Nephron progenitor cell (in vitro differentiated cells): Measurements from ENCODE around the gene ZNF699.
"Not testable (repeated sequence)": the region's sequence is repeated elsewhere in the genome, so short reads cannot be mapped to it uniquely, and the experiment has no call there.

Experiments
- DNase-seq: peaks from one replicate; pipeline ENCODE4 v3.0.0; 2021
- H3K27ac Mint-ChIP-seq: 2 replicates; pipeline ENCODE4 v1.8.0; 2021; ENCODE audit warnings: mild to moderate bottlenecking, moderate library complexity, mixed read lengths
- H3K27me3 Mint-ChIP-seq: 2 replicates; pipeline ENCODE4 v1.8.0; 2021; ENCODE audit warnings: mild to moderate bottlenecking, low read depth, mixed read lengths; ENCODE audit not compliant: poor library complexity
- H3K36me3 Mint-ChIP-seq: 2 replicates; pipeline ENCODE4 v1.8.0; 2021; ENCODE audit warnings: low read depth, mixed read lengths
- H3K4me1 Mint-ChIP-seq: 2 replicates; pipeline ENCODE4 v1.8.0; 2021; ENCODE audit warnings: mixed read lengths
- H3K4me3 Mint-ChIP-seq: 2 replicates; pipeline ENCODE4 v1.8.0; 2021; ENCODE audit warnings: mild to moderate bottlenecking, moderate library complexity, mixed read lengths
- H3K9me3 Mint-ChIP-seq: 2 replicates; pipeline ENCODE4 v1.8.0; 2021; ENCODE audit warnings: mild to moderate bottlenecking, moderate library complexity, mixed read lengths
- CTCF ChIP-seq: fragments of 200-600 bp; sonication (generic); IDR thresholded peaks from 2 replicates; pipeline ENCODE4 v1.5.0; 2021; ENCODE audit warnings: antibody characterized with exemption

Gene ZNF699

GRCh38 chr19:9306443-9306842, 3.2 kb downstream of the ZNF699 start:
- Mint-ChIP-seq H3K9me3 (peaks cover 78% of the 10 kb centered on the region), H3K4me1 (peaks cover 14% of the 10 kb centered on the region), H3K4me3 (no peak overlapping the region), H3K36me3 (peaks cover 68% of the 10 kb centered on the region), H3K27me3 (peaks cover 2% of the 10 kb centered on the region), H3K27ac (no peak overlapping the region)
- TF ChIP-seq CTCF, result no peak
- no peak for DNase-seq

GRCh38 chr19:9296336-9296735, 13.3 kb downstream of the ZNF699 start:
- H3K4me3 Mint-ChIP-seq, result no peak overlapping the region
- H3K27me3 Mint-ChIP-seq, result peaks cover 2% of the 10 kb centered on the region
- TF ChIP-seq CTCF, result no peak
- H3K9me3 Mint-ChIP-seq, result peaks cover 97% of the 10 kb centered on the region
- no peaks in the 10 kb centered on the region for H3K4me1 Mint-ChIP-seq
- H3K27ac Mint-ChIP-seq, result no peak overlapping the region
- no peak for DNase-seq
- peaks cover 98% of the 10 kb centered on the region for H3K36me3 Mint-ChIP-seq

- peaks cover 2% of the 10 kb centered on the region for H3K27me3 Mint-ChIP-seq
- peaks cover 96% of the 10 kb centered on the region for H3K36me3 Mint-ChIP-seq
- H3K4me3 Mint-ChIP-seq, result no peak overlapping the region
- TF ChIP-seq CTCF, result no peak
- no peaks in the 10 kb centered on the region for H3K4me1 Mint-ChIP-seq
- DNase-seq, result no peak
- no peak overlapping the region for H3K27ac Mint-ChIP-seq
- peaks cover 96% of the 10 kb centered on the region for H3K9me3 Mint-ChIP-seq
Observed at GRCh38 chr19:9295411-9295849, 14.2 kb downstream of the ZNF699 start.

- no peaks in the 10 kb centered on the region for H3K4me1 Mint-ChIP-seq
- no peak overlapping the region for H3K27ac Mint-ChIP-seq
- DNase-seq, result no peak
- TF ChIP-seq CTCF, result no peak
- H3K4me3 Mint-ChIP-seq, result no peak overlapping the region
- H3K27me3 Mint-ChIP-seq, result no peaks in the 10 kb centered on the region
- H3K9me3 Mint-ChIP-seq, result peaks cover 82% of the 10 kb centered on the region
- peaks cover 50% of the 10 kb centered on the region for H3K36me3 Mint-ChIP-seq
Observed at GRCh38 chr19:9289231-9289884, 20.3 kb downstream of the ZNF699 start.

DNA sequence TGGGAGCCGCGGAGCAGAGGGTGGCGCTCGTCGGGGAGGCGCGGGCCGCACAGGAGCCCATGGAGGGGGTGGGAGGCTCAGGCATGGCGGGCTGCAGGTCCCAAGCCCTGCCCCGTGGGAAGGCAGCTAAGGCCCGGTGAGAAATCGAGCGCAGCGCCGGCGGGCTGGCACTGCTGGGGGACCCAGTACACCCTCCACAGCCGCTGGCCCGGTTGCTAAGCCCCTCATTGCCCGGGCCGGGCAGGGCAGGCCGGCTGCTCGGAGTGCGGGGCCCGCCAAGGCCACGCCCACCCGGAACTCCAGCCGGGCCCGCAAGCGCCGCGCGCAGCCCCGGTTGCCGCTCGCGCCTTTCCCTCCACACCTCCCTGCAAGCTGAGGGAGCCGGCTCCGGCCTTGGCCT, 26.2 kb downstream of the ZNF699 start:
- H3K4me3 Mint-ChIP-seq, H3K36me3 Mint-ChIP-seq, H3K4me1 Mint-ChIP-seq, H3K27ac Mint-ChIP-seq, H3K27me3 Mint-ChIP-seq, DNase-seq: not testable (repeated sequence)
- H3K9me3 Mint-ChIP-seq, result peaks cover 78% of the 10 kb centered on the region

DNA sequence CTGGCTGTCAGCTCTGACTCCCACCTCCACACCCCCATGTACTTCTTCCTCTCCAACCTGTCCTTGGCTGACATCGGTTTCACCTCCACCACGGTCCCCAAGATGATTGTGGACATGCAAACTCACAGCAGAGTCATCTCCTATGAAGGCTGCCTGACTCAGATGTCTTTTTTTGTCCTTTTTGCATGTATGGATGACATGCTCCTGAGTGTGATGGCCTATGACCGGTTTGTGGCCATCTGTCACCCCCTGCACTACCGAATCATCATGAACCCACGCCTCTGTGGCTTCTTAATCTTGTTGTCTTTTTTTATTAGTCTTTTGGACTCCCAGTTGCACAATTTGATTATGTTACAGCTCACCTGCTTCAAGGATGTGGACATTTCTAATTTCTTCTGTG, 58.4 kb downstream of the ZNF699 start:
- Mint-ChIP-seq H3K4me3 (no peak overlapping the region), H3K27ac (no peak overlapping the region), H3K27me3 (no peaks in the 10 kb centered on the region), H3K36me3 (no peaks in the 10 kb centered on the region), H3K4me1 (no peaks in the 10 kb centered on the region), H3K9me3 (peaks cover 74% of the 10 kb centered on the region)
- DNase-seq, result no peak
- TF ChIP-seq CTCF, result no peak
